Measurements from ENCODE around the gene SCUBE3. TPM values are rescaled to one million over a fixed set of nuclear protein-coding genes. Genes with fewer than 3 reads are reported as not detected.

Gene SCUBE3
- total and polyA plus RNA-seq, 2 experiments from 2014 or later = 8.7 to 10.2 TPM

GRCh38 chr6:35230950-35231349 is 17.2 kb downstream of the SCUBE3 start:
- H4K20me1 ChIP-seq (ENCODE audit: insufficient read depth, poor library complexity, severe bottlenecking) = no peaks in the 10 kb centered on the region
- no peaks in the 10 kb centered on the region for H3K27me3 ChIP-seq
- no peaks in the 10 kb centered on the region for H3K4me1 ChIP-seq (ENCODE audit: insufficient read depth)
- H3K79me2 ChIP-seq = no peaks in the 10 kb centered on the region
- H3K4me3 ChIP-seq = no peak overlapping the region
- H3K27ac ChIP-seq = no peak overlapping the region
- no peak overlapping the region for H3K4me2 ChIP-seq
- no peaks in the 10 kb centered on the region for H3K9me2 ChIP-seq (replicated peaks; ENCODE audit: insufficient read depth)
- no peak for TF ChIP-seq EZH2 (IDR thresholded peaks at IDR 0.05; ENCODE audit: borderline replicate concordance)
- no peak for TF ChIP-seq CTCF (IDR thresholded peaks at IDR 0.05; ENCODE audit: poor library complexity)
- no peak for TF ChIP-seq EZH2phosphoT487 (IDR thresholded peaks at IDR 0.05; ENCODE audit: low read depth, severe bottlenecking, unreplicated experiment)
- no peak for DNase-seq (ENCODE audit: low spot score)
- no peaks in the 10 kb centered on the region for H3K9me3 ChIP-seq (ENCODE audit: low read depth)
- 90% methylated on average over 1 of the region's 1 CpG for WGBS (ENCODE audit: low lambda C conversion rate, missing lambda C conversion rate)
- no peaks in the 10 kb centered on the region for H3K36me3 ChIP-seq (replicated peaks; ENCODE audit: insufficient read depth, low read depth)
- no peak overlapping the region for H2AFZ ChIP-seq

GRCh38 chr6:35231563-35231962 is 17.8 kb downstream of the SCUBE3 start:
- WGBS (ENCODE audit: low lambda C conversion rate, missing lambda C conversion rate) = 80% methylated on average over 7 of the region's 7 CpGs
- H2AFZ ChIP-seq = no peak overlapping the region
- H3K9me2 ChIP-seq (replicated peaks; ENCODE audit: insufficient read depth) = no peaks in the 10 kb centered on the region
- no peak overlapping the region for H3K4me2 ChIP-seq
- DNase-seq (ENCODE audit: low spot score) = no peak
- no peak overlapping the region for H3K27ac ChIP-seq
- no peaks in the 10 kb centered on the region for H3K27me3 ChIP-seq
- H3K4me1 ChIP-seq (ENCODE audit: insufficient read depth) = peaks cover under 1% of the 10 kb centered on the region
- H3K36me3 ChIP-seq (replicated peaks; ENCODE audit: insufficient read depth, low read depth) = no peaks in the 10 kb centered on the region
- no peaks in the 10 kb centered on the region for H3K9me3 ChIP-seq (ENCODE audit: low read depth)
- H4K20me1 ChIP-seq (ENCODE audit: insufficient read depth, poor library complexity, severe bottlenecking) = no peaks in the 10 kb centered on the region
- TF ChIP-seq CTCF (IDR thresholded peaks at IDR 0.05; ENCODE audit: poor library complexity) (no peak), EZH2 (IDR thresholded peaks at IDR 0.05; ENCODE audit: borderline replicate concordance) (no peak), EZH2phosphoT487 (IDR thresholded peaks at IDR 0.05; ENCODE audit: low read depth, severe bottlenecking, unreplicated experiment) (no peak)
- no peaks in the 10 kb centered on the region for H3K79me2 ChIP-seq
- no peak overlapping the region for H3K4me3 ChIP-seq

GRCh38 chr6:35234901-35235300 is 21.1 kb downstream of the SCUBE3 start:
- H3K27me3 ChIP-seq = no peaks in the 10 kb centered on the region
- no peak overlapping the region for H2AFZ ChIP-seq
- no peak for DNase-seq (ENCODE audit: low spot score)
- no peak overlapping the region for H3K27ac ChIP-seq
- H3K4me1 ChIP-seq (ENCODE audit: insufficient read depth) = peaks cover 30% of the 10 kb centered on the region
- no peak overlapping the region for H3K4me3 ChIP-seq
- no peak for TF ChIP-seq CTCF (IDR thresholded peaks at IDR 0.05; ENCODE audit: poor library complexity)
- no peak for TF ChIP-seq EZH2phosphoT487 (IDR thresholded peaks at IDR 0.05; ENCODE audit: low read depth, severe bottlenecking, unreplicated experiment)
- TF ChIP-seq EZH2 (IDR thresholded peaks at IDR 0.05; ENCODE audit: borderline replicate concordance) = no peak
- H3K9me2 ChIP-seq (replicated peaks; ENCODE audit: insufficient read depth) = no peaks in the 10 kb centered on the region
- no peaks in the 10 kb centered on the region for H4K20me1 ChIP-seq (ENCODE audit: insufficient read depth, poor library complexity, severe bottlenecking)
- no peaks in the 10 kb centered on the region for H3K79me2 ChIP-seq
- H3K9me3 ChIP-seq (ENCODE audit: low read depth) = no peaks in the 10 kb centered on the region
- no peak overlapping the region for H3K4me2 ChIP-seq
- 75% methylated on average over 4 of the region's 4 CpGs for WGBS (ENCODE audit: low lambda C conversion rate, missing lambda C conversion rate)
- no peaks in the 10 kb centered on the region for H3K36me3 ChIP-seq (replicated peaks; ENCODE audit: insufficient read depth, low read depth)

GRCh38 chr6:35236223-35236622 is 22.5 kb downstream of the SCUBE3 start:
- no peaks in the 10 kb centered on the region for H3K9me3 ChIP-seq (ENCODE audit: low read depth)
- H3K4me3 ChIP-seq = no peak overlapping the region
- WGBS (ENCODE audit: low lambda C conversion rate, missing lambda C conversion rate) = 96% methylated on average over 5 of the region's 5 CpGs
- no peak overlapping the region for H3K27ac ChIP-seq
- H3K27me3 ChIP-seq = no peaks in the 10 kb centered on the region
- peaks cover 30% of the 10 kb centered on the region for H3K4me1 ChIP-seq (ENCODE audit: insufficient read depth)
- H3K4me2 ChIP-seq = no peak overlapping the region
- no peaks in the 10 kb centered on the region for H3K36me3 ChIP-seq (replicated peaks; ENCODE audit: insufficient read depth, low read depth)
- H2AFZ ChIP-seq = no peak overlapping the region
- no peak for TF ChIP-seq EZH2phosphoT487 (IDR thresholded peaks at IDR 0.05; ENCODE audit: low read depth, severe bottlenecking, unreplicated experiment)
- no peak for TF ChIP-seq CTCF (IDR thresholded peaks at IDR 0.05; ENCODE audit: poor library complexity)
- no peak for TF ChIP-seq EZH2 (IDR thresholded peaks at IDR 0.05; ENCODE audit: borderline replicate concordance)
- H3K9me2 ChIP-seq (replicated peaks; ENCODE audit: insufficient read depth) = no peaks in the 10 kb centered on the region
- H4K20me1 ChIP-seq (ENCODE audit: insufficient read depth, poor library complexity, severe bottlenecking) = no peaks in the 10 kb centered on the region
- H3K79me2 ChIP-seq = no peaks in the 10 kb centered on the region
- no peak for DNase-seq (ENCODE audit: low spot score)

All from hepatocyte (in vitro differentiated cells).